A549 (cell line): ENCODE measurements around the gene MON2. TPM values are rescaled to one million over a fixed set of nuclear protein-coding genes. Genes with fewer than 3 reads are reported as not detected.
A peak's percentile ranks its signal among the peaks of the same experiment; 100 is the strongest.

Experiments used
- ATAC-seq, 2 experiments: fragments of 200-7000 bp in 1 of 2; fragments of >200 bp in 1 of 2; cut with Nextera tagmentation in 1 of 2; cut with Tn5 transposase in 1 of 2; 3 replicates each; pipeline versions ENCODE4 v1.8.0 to v1.9.1; 2018 to 2020; ENCODE audit warnings: mild to moderate bottlenecking in 1 of 2, moderate library complexity in 1 of 2
- CTCF ChIA-PET: fragments of 300-600 bp; sonication (Branson Sonifier 250); formaldehyde crosslinking; extraction: SDS; loops from one replicate; lab custom pipeline; 2021; ENCODE audit warnings: antibody characterized with exemption, inconsistent platforms; lab: Yijun Ruan, JAX
- POLR2A ChIA-PET: fragments of 350-600 bp; formaldehyde crosslinking; extraction: SDS; loops from one replicate; lab custom pipeline; 2021; ENCODE audit warnings: antibody characterized with exemption, inconsistent platforms; lab: Yijun Ruan, JAX
- DNase-seq, 2 experiments: peaks; one replicate each; pipeline versions ENCODE4 v3.0.0 to v3.0.0-alpha.2; 2011 to 2016; ENCODE audit warnings: low read depth in 1 of 2, low spot score in 1 of 2
- FAIRE-seq: peaks from 2 replicates; lab custom pipeline; 2011; peaks lifted over from hg19 to GRCh38; lab: Jason Lieb, UNC
- H3K27ac ChIP-seq, 2 experiments: fragments of >200 bp; sonication (Bioruptor Twin); formaldehyde crosslinking; 3 replicates each; pipeline ENCODE4 v1.5.1; 2016 to 2017
- H3K4me1 ChIP-seq: fragments of >200 bp; sonication (Bioruptor Twin); formaldehyde crosslinking; 3 replicates; pipeline ENCODE4 v1.6.1; 2016
- H3K4me2 ChIP-seq: fragments of >200 bp; sonication (Bioruptor Twin); formaldehyde crosslinking; 3 replicates; pipeline ENCODE4 v1.6.1; 2016
- H3K4me3 ChIP-seq: fragments of >200 bp; sonication (Bioruptor Twin); formaldehyde crosslinking; 3 replicates; pipeline ENCODE4 v1.5.1; 2016
- H3K9me3 ChIP-seq: fragments of >200 bp; sonication (Bioruptor Twin); formaldehyde crosslinking; 3 replicates; pipeline ENCODE4 v1.6.1; 2016
- CBX8 ChIP-seq: fragments of 200-600 bp; sonication (generic); IDR thresholded peaks from 2 replicates; pipeline ENCODE4 v1.6.1; 2016
- CHD2 ChIP-seq: fragments of 150-350 bp; IDR thresholded peaks from 2 replicates; pipeline ENCODE4 v1.6.1; 2014; ENCODE audit warnings: low read length; ENCODE audit not compliant: partially characterized antibody
- ESRRA ChIP-seq: fragments of 150-350 bp; IDR thresholded peaks from 2 replicates; pipeline ENCODE4 v1.6.1; 2014; ENCODE audit warnings: mild to moderate bottlenecking, low read length, borderline replicate concordance
- FOSB ChIP-seq: fragments of 250-450 bp; sonication (Bioruptor Pico); IDR thresholded peaks from 2 replicates; pipeline ENCODE4 v1.5.0; 2020; ENCODE audit warnings: mild to moderate bottlenecking, moderate library complexity
- FOXS1 ChIP-seq: fragments of 250-450 bp; sonication (Bioruptor Pico); IDR thresholded peaks from 2 replicates; pipeline ENCODE4 v1.5.0; 2020; ENCODE audit warnings: mild to moderate bottlenecking, moderate library complexity
- HOXA7 ChIP-seq: fragments of 250-450 bp; sonication (Bioruptor Pico); IDR thresholded peaks from 2 replicates; pipeline ENCODE4 v1.5.0; 2020; ENCODE audit warnings: mild to moderate bottlenecking, moderate library complexity
- JUN ChIP-seq, 2 experiments: fragments of >200 bp; sonication (Bioruptor Twin); formaldehyde crosslinking; IDR thresholded peaks; 2 replicates in 1 of 2; 3 replicates in 1 of 2; pipeline ENCODE4 v1.6.1; 2016 to 2017
- NPAS2 ChIP-seq: fragments of 250-450 bp; sonication (Bioruptor Pico); IDR thresholded peaks from 2 replicates; pipeline ENCODE4 v1.8.0; 2022; ENCODE audit warnings: mild to moderate bottlenecking, moderate library complexity, borderline replicate concordance
- NR3C1 ChIP-seq: fragments of >200 bp; sonication (Bioruptor Twin); formaldehyde crosslinking; IDR thresholded peaks from 3 replicates; pipeline ENCODE4 v1.6.1; 2017
- POLR2A ChIP-seq: IDR thresholded peaks from 2 replicates; pipeline ENCODE4 v1.6.1; 2012; ENCODE audit warnings: mild to moderate bottlenecking, low read length
- POLR2AphosphoS2 ChIP-seq: conservative IDR thresholded peaks from 2 replicates; pipeline ENCODE4 v1.6.1; 2012; ENCODE audit warnings: low read length, improper control_type of control experiment, inconsistent platforms
- RARB ChIP-seq: fragments of 250-450 bp; sonication (Bioruptor Pico); IDR thresholded peaks from 2 replicates; pipeline ENCODE4 v1.8.0; 2021; ENCODE audit warnings: mild to moderate bottlenecking, moderate library complexity
- RCOR1 ChIP-seq: fragments of 150-350 bp; IDR thresholded peaks from 2 replicates; pipeline ENCODE4 v1.6.1; 2014; ENCODE audit warnings: antibody characterized with exemption, low read length, low read depth
- TFCP2L1 ChIP-seq: fragments of 250-450 bp; sonication (Bioruptor Pico); IDR thresholded peaks from 2 replicates; pipeline ENCODE4 v1.5.0; 2021; ENCODE audit warnings: mild to moderate bottlenecking
- TP53 ChIP-seq: fragments of 250-450 bp; sonication (Bioruptor Pico); IDR thresholded peaks from 2 replicates; pipeline ENCODE4 v1.5.0; 2021; ENCODE audit warnings: mild to moderate bottlenecking, moderate library complexity
- ZC3H11A ChIP-seq: fragments of 450-650 bp; IDR thresholded peaks from 2 replicates; pipeline ENCODE4 v1.6.1; 2014; ENCODE audit warnings: antibody characterized with exemption, mild to moderate bottlenecking
- ZFP36 ChIP-seq: fragments of 450-650 bp; IDR thresholded peaks from 2 replicates; pipeline ENCODE4 v1.6.1; 2014; ENCODE audit warnings: borderline replicate concordance; ENCODE audit not compliant: partially characterized antibody
- ZNF302 ChIP-seq: fragments of 250-450 bp; sonication (Bioruptor Pico); IDR thresholded peaks from 2 replicates; pipeline ENCODE4 v1.9.0; 2021; ENCODE audit warnings: inconsistent platforms, mild to moderate bottlenecking, moderate library complexity
- WGBS: methylation state at CpG from one replicate; pipeline ENCODE4 v1.1.6; 2017; ENCODE audit errors: missing lambda C conversion rate; 5-methylcytosine and 5-hydroxymethylcytosine counted together
- polyA plus RNA-seq, 4 experiments: library from polyadenylated mRNA; depleted of rRNA in 3 of 4; stranded (reverse); fragments of >200 nt; fragmentation: RNase III in 1 of 4; extraction: RNeasy Plus Mini Kit Qiagen cat#74134 plus additional on column Dnase treatment in 1 of 4; gene quantifications; 2 replicates in 3 of 4; 3 replicates in 1 of 4; pipeline ENCODE4 v1.2.3, GENCODE V29; 2011 to 2017
- TF ChIP-seq, protein P1 (sequence below): fragments of 150-350 bp; IDR thresholded peaks from 2 replicates; pipeline ENCODE4 v1.6.1; 2014; ENCODE audit warnings: low read depth, mild to moderate bottlenecking, low read length
- TF ChIP-seq, protein P2 (sequence below): fragments of 250-450 bp; sonication (Bioruptor Pico); IDR thresholded peaks from 2 replicates; pipeline ENCODE4 v1.5.0; 2020; ENCODE audit warnings: low read depth, mild to moderate bottlenecking, moderate library complexity
- TF ChIP-seq, protein P3 (sequence below): fragments of 450-650 bp; IDR thresholded peaks from 2 replicates; pipeline ENCODE4 v1.6.1; 2014; ENCODE audit warnings: antibody characterized with exemption
- TF ChIP-seq, protein P4 (sequence below): IDR thresholded peaks from 2 replicates; pipeline ENCODE4 v1.6.1; 2012
- TF ChIP-seq, protein P5 (sequence below): fragments of >200 bp; sonication (Bioruptor Twin); formaldehyde crosslinking; IDR thresholded peaks from 3 replicates; pipeline ENCODE4 v1.6.1; 2016

Gene MON2
- polyA plus RNA-seq, 2 of the 4 experiments (the other 2 are of a cell fraction) = 17.1 to 27.7 TPM

DNA sequence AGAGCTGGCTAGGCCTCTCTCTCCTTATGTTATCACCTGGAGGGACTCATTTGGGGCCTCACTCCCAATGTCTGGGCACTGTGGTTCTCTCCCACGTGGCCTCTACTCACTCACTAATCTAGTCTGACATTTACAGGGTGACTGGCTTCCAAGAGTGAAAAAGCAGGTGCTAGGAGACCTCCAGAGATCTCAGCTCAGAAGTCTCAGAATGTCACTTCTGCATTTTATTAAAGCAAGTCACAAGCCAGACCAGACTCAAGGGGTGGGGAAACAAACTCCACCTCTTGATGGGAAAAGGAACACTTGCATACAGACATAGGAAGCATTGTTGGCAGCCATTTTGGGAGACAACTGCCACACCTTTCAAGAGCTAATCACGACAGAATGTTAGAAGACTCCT is 175.9 kb downstream of the MON2 start:
- ChIA-PET CTCF (interaction anchor here (0.8 to 1.5 kb wide), 4 partner anchors 68 to 151 kb away, joined by 3 to 4 read pairs (median 4); no protein-coding TSS in a partner anchor), POLR2A (no interaction called here)
- TF ChIP-seq ZFP36 (no peak), FOXS1 (CRISPR knock-in tag) (no peak)
- TF ChIP-seq, protein P1, sequence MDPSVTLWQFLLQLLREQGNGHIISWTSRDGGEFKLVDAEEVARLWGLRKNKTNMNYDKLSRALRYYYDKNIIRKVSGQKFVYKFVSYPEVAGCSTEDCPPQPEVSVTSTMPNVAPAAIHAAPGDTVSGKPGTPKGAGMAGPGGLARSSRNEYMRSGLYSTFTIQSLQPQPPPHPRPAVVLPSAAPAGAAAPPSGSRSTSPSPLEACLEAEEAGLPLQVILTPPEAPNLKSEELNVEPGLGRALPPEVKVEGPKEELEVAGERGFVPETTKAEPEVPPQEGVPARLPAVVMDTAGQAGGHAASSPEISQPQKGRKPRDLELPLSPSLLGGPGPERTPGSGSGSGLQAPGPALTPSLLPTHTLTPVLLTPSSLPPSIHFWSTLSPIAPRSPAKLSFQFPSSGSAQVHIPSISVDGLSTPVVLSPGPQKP = no peak
- Histone ChIP-seq H3K9me3 (no peaks in the 10 kb centered on the region), H3K4me3 (no peak overlapping the region), H3K4me1 (peaks cover 29% of the 10 kb centered on the region), H3K4me2 (no peak overlapping the region), H3K27ac (peak overlapping the region in 1 of 2 experiments; percentile 79; a peak in 3 of 6 replicates)
- ATAC-seq (no peak), FAIRE-seq (no peak), DNase-seq (no peak)
- WGBS = 70% methylated on average over 2 of the region's 2 CpGs

DNA sequence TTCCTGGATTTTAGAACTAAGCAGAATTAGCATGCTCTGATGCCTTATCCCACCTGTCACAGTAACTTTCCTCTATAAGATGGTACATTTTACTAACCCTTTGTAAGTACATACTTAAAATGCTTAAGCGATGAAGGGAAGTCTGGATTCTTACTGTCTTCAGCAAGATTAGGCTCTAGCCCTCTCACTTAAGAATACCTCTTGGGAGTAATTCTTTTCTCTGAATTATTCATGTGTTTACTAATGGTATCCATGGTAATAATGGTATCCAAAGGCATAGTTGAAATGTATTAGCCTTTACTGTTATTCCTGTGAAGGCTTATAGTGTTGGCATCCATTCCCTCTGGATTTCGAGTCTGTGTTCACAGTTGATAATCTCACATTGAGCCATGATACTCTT is 176.9 kb downstream of the MON2 start:
- Histone ChIP-seq H3K4me3 (no peak overlapping the region), H3K9me3 (no peaks in the 10 kb centered on the region), H3K27ac (no peak overlapping the region), H3K4me1 (peaks cover 29% of the 10 kb centered on the region), H3K4me2 (no peak overlapping the region)
- ChIA-PET POLR2A (no interaction called here), CTCF (interaction anchor here (1.5 kb wide), 1 partner anchor 140 kb away, joined by 4 read pairs; no protein-coding TSS in a partner anchor)
- no peak for DNase-seq
- ATAC-seq = no peak
- FAIRE-seq = no peak
- 89% methylated on average over 2 of the region's 2 CpGs for WGBS
- TF ChIP-seq FOSB (CRISPR knock-in tag) (no peak), CHD2 (no peak), HOXA7 (CRISPR knock-in tag) (no peak), ZNF302 (CRISPR knock-in tag) (no peak), ZC3H11A (no peak), ESRRA (no peak), TFCP2L1 (CRISPR knock-in tag) (no peak), NPAS2 (CRISPR knock-in tag) (no peak)
- TF ChIP-seq, protein P2, sequence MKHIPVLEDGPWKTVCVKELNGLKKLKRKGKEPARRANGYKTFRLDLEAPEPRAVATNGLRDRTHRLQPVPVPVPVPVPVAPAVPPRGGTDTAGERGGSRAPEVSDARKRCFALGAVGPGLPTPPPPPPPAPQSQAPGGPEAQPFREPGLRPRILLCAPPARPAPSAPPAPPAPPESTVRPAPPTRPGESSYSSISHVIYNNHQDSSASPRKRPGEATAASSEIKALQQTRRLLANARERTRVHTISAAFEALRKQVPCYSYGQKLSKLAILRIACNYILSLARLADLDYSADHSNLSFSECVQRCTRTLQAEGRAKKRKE = no peak
- TF ChIP-seq, protein P3, sequence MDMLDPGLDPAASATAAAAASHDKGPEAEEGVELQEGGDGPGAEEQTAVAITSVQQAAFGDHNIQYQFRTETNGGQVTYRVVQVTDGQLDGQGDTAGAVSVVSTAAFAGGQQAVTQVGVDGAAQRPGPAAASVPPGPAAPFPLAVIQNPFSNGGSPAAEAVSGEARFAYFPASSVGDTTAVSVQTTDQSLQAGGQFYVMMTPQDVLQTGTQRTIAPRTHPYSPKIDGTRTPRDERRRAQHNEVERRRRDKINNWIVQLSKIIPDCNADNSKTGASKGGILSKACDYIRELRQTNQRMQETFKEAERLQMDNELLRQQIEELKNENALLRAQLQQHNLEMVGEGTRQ = no peak
- TF ChIP-seq, all 56 proteins: peak for 0

DNA sequence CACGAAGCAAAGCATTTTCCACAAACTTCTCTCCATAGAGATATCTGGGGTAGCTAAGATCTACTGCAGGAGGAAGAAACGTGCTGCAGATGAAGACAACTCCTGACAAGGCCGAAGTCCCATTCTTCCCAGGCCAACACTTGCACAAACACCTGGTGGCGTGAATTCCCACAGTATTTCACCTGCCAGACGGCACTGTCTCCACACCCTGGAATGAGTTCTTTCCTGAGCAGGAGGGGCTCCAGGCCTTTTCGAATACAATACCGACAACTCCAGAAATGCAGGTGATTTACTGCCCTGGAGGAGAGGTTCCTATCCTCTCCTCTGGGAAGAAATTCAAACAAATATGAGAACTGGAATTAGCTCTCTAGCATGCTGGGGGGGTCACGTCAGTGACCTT is 179.9 kb downstream of the MON2 start:
- no peak overlapping the region for H3K4me2 ChIP-seq
- FAIRE-seq (no peak), ATAC-seq (no peak), DNase-seq (no peak)
- ChIA-PET CTCF (interaction anchor here (0.8 kb wide), 1 partner anchor 14 kb away, joined by 3 read pairs; no protein-coding TSS in a partner anchor), POLR2A (no interaction called here)
- H3K4me3 ChIP-seq = no peak overlapping the region
- 95% methylated on average over 8 of the region's 8 CpGs for WGBS
- H3K9me3 ChIP-seq = no peaks in the 10 kb centered on the region
- peaks cover 11% of the 10 kb centered on the region for H3K4me1 ChIP-seq
- no peak overlapping the region for H3K27ac ChIP-seq
- no peak for TF ChIP-seq RCOR1
- no peak for TF ChIP-seq CBX8
- no peak for TF ChIP-seq JUN (IDR thresholded peaks at IDR 0.05)
- TF ChIP-seq FOSB (CRISPR knock-in tag) = no peak
- no peak for TF ChIP-seq TP53 (CRISPR knock-in tag)
- TF ChIP-seq, protein P2 = no peak
- TF ChIP-seq HOXA7 (CRISPR knock-in tag) = no peak
- no peak for TF ChIP-seq NR3C1
- TF ChIP-seq, protein P4, sequence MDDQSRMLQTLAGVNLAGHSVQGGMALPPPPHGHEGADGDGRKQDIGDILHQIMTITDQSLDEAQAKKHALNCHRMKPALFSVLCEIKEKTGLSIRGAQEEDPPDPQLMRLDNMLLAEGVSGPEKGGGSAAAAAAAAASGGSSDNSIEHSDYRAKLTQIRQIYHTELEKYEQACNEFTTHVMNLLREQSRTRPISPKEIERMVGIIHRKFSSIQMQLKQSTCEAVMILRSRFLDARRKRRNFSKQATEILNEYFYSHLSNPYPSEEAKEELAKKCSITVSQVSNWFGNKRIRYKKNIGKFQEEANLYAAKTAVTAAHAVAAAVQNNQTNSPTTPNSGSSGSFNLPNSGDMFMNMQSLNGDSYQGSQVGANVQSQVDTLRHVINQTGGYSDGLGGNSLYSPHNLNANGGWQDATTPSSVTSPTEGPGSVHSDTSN = no peak
- TF ChIP-seq POLR2AphosphoS2 = no peak
- TF ChIP-seq, protein P5, sequence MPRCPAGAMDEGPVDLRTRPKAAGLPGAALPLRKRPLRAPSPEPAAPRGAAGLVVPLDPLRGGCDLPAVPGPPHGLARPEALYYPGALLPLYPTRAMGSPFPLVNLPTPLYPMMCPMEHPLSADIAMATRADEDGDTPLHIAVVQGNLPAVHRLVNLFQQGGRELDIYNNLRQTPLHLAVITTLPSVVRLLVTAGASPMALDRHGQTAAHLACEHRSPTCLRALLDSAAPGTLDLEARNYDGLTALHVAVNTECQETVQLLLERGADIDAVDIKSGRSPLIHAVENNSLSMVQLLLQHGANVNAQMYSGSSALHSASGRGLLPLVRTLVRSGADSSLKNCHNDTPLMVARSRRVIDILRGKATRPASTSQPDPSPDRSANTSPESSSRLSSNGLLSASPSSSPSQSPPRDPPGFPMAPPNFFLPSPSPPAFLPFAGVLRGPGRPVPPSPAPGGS = no peak
- TF ChIP-seq, protein P3 = no peak
- no peak for TF ChIP-seq POLR2A
- no peak for TF ChIP-seq ESRRA
- TF ChIP-seq RARB (CRISPR knock-in tag) = no peak
- TF ChIP-seq, protein P1 = no peak
